Stimulated activated CD4-positive, alpha-beta T cell treated with anti-CD3 and anti-CD28 coated beads, Interleukin-4, amount 100 ng/mL, for 4 hours (primary cell): ENCODE measurements around the gene CHMP6.
A peak's percentile ranks its signal among the peaks of the same experiment; 100 is the strongest.

ENCODE experiments used
- DNase-seq, 2 experiments: peaks; one replicate each; pipeline ENCODE4 v3.0.0-alpha.2; 2020

The CHMP6 gene

GRCh38 chr17:80971704-80972304 lies 19.8 kb upstream of the CHMP6 start:
- no peak for DNase-seq

- no peak for DNase-seq
Observed at GRCh38 chr17:80976701-80977100, 14.9 kb upstream of the CHMP6 start.

- no peak for DNase-seq
Observed at GRCh38 chr17:80977172-80977571, 14.5 kb upstream of the CHMP6 start.

DNA sequence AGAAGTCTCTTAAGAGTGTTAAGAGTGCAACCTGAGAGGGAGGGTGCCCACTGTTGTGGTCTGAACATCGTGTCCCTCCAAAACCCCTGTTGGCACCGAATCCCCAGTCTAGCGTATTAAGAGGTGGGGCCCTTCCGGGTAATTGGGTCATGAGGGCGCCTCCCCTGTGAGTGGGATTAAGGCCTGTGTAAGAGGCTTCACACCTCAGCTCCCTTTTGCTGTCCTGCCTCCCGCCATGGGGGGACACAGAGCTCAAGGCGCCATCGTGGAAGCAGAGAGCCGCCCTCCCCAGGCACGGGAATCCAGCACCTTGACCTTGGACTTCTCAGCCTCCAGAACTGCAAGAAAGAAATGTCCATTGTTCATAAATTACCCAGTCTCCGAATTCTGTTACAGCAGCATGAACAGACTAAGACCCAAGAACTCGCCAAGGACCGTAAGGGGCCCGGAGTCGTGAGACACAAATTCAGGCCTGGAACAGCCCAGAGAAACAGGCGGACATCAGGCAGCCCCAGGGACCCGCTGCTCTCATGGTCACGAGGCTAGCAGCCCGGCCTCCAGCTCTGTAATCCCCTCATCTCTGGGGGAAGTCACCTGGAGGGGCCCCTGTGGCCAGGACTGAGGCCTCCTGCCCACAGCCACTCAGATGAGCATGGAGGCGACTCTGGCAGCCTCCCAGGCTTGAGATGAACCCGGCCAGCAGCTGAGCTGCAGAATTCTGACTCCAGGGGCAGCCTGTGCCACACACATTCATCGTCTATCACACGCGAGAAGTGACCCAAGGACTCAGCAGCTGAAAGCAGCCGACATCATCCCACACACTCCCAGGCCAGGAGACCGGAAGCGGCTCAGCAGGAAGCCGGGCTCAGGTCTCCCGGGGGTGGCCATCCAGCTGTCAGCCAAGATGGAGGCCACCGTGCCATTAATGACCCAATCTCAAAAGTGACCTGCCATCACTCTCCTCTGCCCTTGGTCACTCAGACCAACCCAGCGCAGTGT lies 12.8 kb upstream of the CHMP6 start:
- no peak for DNase-seq

DNA sequence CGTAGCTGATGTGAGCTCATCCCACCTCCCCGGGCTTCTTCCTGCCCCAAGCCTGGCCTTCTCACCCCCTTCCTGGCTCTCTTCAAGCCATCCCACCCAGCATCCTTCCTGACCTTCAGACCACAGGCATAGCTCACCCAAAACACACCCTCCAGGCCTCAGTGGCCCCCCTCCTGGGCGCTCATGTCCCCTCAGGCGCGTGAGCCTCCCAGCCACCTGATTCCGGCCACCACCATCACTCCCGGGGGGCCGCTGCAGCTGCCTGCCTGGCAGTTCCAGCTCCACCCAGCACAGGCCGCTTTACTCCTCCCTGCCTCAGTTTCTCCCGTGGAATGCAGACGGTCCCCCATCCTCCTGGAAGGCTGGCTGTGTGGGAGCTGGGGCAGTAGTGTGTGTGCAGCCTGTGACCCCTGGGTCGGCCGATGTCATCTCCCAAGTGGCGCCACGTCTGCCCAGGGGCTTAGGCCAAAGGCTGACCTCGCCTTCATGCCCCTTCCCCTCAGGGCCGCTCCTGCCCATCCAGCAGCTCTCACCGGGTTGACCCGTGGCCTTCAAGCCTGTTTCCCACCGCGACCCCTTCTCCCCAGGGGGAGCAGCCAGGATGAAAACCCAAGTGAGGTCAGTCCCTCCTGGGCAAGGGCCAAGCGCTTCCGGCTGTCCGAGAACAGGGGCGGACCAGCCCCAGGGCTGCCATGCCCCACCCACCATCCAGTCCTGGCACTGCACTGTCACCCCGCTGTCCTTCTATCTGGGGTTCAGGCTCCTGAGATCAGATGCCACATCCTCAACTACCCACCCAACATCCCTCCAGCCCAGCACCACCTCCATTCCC lies 11.9 kb upstream of the CHMP6 start:
- DNase-seq: no peak

- peak; percentile 39 to 76 for DNase-seq
Observed at GRCh38 chr17:80980397-80981061, 11.1 kb upstream of the CHMP6 start.

GRCh38 chr17:80981062-80981902 lies 10.4 kb upstream of the CHMP6 start:
- DNase-seq: peak; percentile 47

DNA sequence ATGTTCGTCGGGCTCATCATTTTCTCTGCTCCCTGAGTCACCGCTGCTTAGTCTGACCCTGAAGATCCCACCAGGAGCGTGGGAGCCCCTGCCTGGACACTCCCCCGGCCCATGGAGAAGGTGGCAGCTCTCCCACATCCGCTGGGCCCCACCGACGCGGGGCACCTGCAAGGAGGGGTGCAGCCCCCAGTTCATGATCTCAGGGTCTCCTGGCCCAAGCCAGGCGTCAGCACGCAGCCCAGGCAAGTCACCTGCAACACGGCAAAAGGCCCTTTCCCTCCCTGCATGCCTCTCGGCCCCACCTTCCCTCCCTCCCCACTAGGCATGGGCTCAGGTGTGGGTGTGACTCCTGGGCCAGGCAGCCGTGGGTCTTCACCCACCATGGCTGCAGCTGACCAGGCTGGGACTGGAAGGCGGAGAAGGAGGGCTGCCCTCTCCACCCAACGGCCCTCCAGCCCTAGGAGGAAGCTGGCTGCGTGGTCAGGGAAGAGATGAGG lies 9.7 kb upstream of the CHMP6 start:
- DNase-seq: no peak

- no peak for DNase-seq
Observed at GRCh38 chr17:80982426-80982974, 9.1 kb upstream of the CHMP6 start.

DNA sequence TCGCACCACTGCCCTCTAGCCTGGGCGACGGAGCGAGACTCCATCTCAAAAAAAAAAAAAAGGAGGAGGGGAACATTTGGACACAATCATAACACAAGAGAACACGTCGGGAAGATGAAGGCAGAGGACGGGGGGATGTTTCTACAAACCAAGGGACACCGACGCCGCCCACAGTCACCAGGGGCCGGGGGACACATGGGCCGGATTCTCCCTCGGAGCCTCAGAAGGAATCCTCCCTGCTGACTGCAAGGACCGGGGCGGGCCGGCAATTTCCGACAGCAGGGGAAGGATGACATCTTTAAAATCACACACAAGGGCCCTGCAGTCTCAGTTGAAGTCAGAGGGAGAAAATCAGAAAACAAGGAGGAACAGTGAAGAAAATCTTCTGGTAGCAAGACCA lies 8.1 kb upstream of the CHMP6 start:
- no peak for DNase-seq

- DNase-seq: no peak
Observed at GRCh38 chr17:80984749-80985148, 6.9 kb upstream of the CHMP6 start.

DNA sequence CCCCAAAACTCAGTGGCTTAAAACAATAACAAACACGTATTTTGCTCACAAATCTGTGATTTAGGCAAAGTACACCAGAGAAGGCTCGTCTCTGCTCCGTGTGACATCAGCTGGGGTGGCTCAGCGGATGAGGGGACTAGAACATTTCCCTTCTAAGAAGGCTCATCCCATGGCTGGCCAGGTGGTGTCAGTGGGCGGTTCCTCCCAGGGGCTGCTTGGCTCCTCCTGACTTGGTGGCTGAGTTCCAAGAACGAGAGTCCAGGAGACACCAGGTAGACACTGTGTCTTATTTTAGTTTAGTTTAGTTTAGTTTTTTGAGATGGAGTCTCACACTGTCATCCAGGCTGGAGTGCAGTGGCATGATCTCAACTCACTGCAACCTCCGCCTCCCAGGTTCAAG lies 5.6 kb upstream of the CHMP6 start:
- no peak for DNase-seq

- no peak for DNase-seq
Observed at GRCh38 chr17:80986816-80987475, 4.7 kb upstream of the CHMP6 start.

- DNase-seq: no peak
Observed at GRCh38 chr17:80987941-80988461, 3.6 kb upstream of the CHMP6 start.

DNA sequence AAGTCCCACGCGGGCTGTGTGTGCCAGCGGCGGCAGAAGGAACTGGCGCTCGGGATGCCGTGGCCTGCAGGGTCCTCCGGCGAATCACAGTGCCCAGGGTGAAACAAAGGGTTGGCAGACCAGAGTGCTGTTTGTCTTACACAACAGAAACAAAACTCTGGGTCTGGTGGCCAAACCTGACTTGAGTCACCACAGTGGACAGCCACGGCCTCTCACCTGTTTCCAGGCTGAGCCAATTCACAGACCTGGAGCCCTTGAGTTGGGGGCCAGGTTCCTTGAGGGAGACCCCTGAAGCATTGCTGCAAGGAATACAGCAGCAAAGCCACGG lies 2.1 kb upstream of the CHMP6 start:
- no peak for DNase-seq

DNA sequence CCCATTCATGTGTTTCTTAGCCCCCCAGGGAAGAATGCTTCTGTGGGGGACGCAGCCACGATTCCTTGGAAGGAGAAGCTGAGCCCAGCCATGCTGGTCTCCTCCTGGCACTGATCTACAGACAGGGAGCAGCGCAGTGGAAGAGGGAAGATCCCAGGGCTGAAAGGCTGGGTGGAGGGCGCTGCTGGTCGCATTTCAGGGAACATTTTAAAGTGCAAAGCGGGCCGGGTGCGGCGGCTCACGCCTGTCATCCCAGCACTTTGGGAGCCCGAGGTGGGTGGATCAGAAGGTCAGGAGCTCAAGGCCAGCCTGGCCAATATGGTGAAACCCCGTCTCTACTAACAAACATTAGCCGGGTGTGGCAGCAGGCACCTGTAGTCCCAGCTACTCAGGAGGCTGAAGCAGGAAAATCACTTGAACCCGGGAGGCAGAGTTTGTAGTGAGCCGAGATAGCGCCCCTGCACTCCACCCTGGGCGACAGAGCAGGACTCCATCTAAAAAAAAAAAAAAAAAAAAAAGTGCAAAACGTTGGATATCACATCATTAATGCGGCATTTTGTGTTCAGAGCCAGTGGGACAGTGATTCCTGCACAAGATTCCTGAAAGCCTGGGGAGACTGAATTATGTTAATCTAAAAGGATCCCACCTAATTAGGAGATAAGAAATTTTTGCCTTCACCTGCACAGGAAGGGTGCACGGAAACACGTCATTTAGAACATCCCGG lies 558 bp upstream of the CHMP6 start:
- no peak for DNase-seq

DNA sequence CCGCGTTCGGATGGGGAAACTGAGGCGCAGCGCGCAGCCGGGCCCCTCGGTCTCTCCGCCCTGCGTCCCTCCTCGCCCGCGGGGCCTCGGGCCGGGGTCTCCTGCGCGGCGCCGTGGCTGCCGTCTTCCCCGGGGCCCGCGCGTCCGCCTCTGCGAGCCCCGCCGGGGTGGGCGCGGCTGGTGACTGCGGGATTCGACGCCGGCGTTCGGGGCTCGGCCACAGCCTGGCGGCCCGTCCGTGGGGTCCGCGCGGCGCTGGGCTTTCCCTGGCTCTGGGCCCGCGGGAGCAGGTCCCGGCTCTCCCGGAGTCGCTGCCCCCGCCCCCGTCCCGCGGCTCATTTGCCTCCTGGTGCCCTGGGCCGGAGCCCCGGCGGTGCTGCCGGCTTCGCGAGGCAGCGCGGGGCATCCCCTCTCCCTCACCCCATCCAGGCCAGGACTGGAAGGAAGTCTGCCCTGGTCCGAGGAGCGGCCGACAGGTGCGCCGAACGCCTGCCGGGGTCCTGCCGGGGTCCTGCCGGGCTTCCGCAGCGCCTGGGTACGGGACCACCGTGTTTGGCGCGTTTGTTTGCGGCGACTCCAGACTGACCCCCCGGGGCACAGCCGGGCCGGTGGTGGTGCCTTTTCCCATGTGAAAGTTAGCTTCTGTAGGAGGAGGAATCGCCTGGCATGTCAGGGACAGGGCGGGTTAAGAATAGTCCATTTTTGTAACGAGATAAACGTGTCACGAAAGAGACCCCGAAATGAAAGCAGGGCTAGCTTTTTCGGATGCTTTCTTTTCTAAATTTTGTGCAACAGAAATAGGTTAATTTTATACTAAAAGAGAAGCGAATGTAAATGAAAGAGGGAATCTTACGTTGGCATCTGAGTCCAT lies 671 bp downstream of the CHMP6 start:
- DNase-seq: no peak

DNA sequence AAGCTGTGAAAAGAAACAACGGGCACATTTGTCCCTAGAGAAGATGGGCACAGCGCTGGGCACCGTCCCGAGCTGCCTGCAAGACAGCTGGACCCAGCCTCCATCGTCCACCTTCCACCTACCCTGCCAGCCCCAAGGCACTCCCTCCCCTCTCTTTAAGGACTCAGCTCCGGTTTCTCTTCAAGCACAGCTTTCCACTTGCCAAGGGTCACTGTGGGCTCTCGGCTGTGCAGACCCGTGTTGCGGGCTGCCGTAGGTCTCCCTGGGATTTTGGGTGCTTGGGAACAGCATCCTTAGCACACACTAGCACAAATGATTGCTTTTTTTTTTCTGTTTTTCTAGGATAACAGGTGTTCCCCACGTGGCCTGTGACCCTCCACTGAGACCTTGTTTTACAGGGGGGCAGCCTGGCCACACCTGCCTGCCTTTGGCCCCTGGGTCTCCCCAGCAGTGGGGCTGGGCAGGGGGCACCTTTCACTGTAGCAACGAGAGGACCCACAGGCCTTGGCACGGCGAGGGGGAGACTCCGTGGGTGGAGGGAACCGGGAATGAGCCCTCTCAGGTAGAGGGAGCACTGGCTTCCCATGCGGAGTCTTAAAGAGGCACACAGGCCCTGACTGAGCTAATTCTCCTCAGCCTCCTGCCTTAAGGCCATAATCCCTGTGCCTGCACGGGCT lies 1.4 kb downstream of the CHMP6 start:
- no peak for DNase-seq
